Panc1 (cell line): ENCODE data around the gene ZFP36L1. TPM values are rescaled to one million over a fixed set of nuclear protein-coding genes. Genes with fewer than 3 reads are reported as not detected.

ENCODE experiments used
- ATAC-seq: fragments of 200-7000 bp; cut with Tn5 transposase; 2 replicates; pipeline ENCODE4 v1.9.1; 2020; ENCODE audit warnings: mild to moderate bottlenecking, moderate library complexity
- BruUV-seq: library from RNA; stranded (reverse); fragments of 400-500 nt; replicated peaks from 2 replicates; lab custom pipeline; 2021; lab: Mats Ljungman, UMichigan
- CTCF ChIA-PET: fragments of 300-600 bp; sonication (Branson Sonifier 250); formaldehyde crosslinking; loops from one replicate; lab custom pipeline; 2022; ENCODE audit warnings: antibody characterized with exemption; lab: Charles Lee
- POLR2A ChIA-PET: fragments of 300-600 bp; sonication (Branson Sonifier 250); formaldehyde crosslinking; loops from one replicate; lab custom pipeline; 2022; ENCODE audit warnings: antibody characterized with exemption; lab: Charles Lee
- DNase-seq: peaks from one replicate; pipeline ENCODE4 v3.0.0-alpha.2; 2010; ENCODE audit warnings: low read depth, low spot score
- H3K27ac ChIP-seq: 2 replicates; pipeline ENCODE4 v1.5.1; 2011; ENCODE audit warnings: mild to moderate bottlenecking, low read length, inconsistent platforms
- H3K27me3 ChIP-seq: fragments of 200-500 bp; sonication (Bioruptor generic); 2 replicates; pipeline ENCODE4 v1.6.0; 2014; ENCODE audit warnings: low read length, inconsistent platforms; ENCODE audit not compliant: control insufficient read depth, insufficient read depth
- H3K36me3 ChIP-seq: fragments of 200-500 bp; sonication (Bioruptor generic); 2 replicates; pipeline ENCODE4 v1.5.1; 2014; ENCODE audit warnings: inconsistent platforms, mild to moderate bottlenecking, low read length, moderate library complexity; ENCODE audit not compliant: control insufficient read depth, insufficient read depth
- H3K4me1 ChIP-seq: 2 replicates; pipeline ENCODE4 v1.5.1; 2011; ENCODE audit warnings: inconsistent platforms, mild to moderate bottlenecking, low read length, moderate library complexity; ENCODE audit not compliant: control insufficient read depth, insufficient read depth
- H3K4me3 ChIP-seq, 2 experiments: 2 replicates each; pipeline ENCODE4 v1.5.1; 2011 to 2012; ENCODE audit warnings: low read depth in 2 of 2, low read length in 2 of 2, mild to moderate bottlenecking in 2 of 2, inconsistent platforms in 1 of 2, moderate library complexity in 1 of 2
- H3K9me3 ChIP-seq: fragments of 200-500 bp; sonication (Bioruptor generic); 2 replicates; pipeline ENCODE4 v1.5.1; 2014; ENCODE audit warnings: low read depth, mild to moderate bottlenecking, inconsistent platforms, low read length, moderate library complexity; ENCODE audit not compliant: control insufficient read depth, insufficient read depth
- POLR2AphosphoS5 ChIP-seq: IDR thresholded peaks from 2 replicates; pipeline ENCODE4 v1.6.1; 2012; ENCODE audit warnings: mild to moderate bottlenecking, low read depth, low read length, moderate library complexity
- SIN3A ChIP-seq: IDR thresholded peaks from 2 replicates; pipeline ENCODE4 v1.6.1; 2012; ENCODE audit warnings: low read depth, mild to moderate bottlenecking, low read length, moderate library complexity, borderline replicate concordance; ENCODE audit not compliant: insufficient read depth
- TCF7L2 ChIP-seq: IDR thresholded peaks from 2 replicates; pipeline ENCODE4 v1.6.1; 2011; ENCODE audit warnings: mild to moderate bottlenecking, low read depth, low read length, inconsistent platforms
- in situ Hi-C: cut with HindIII; loops from 2 replicates; pipeline ENCODE4 v1.10.0; 2016; ENCODE audit warnings: low sequenced_read_pairs, low pct_unique_long_range_greater_than_20kb
- intact Hi-C: fragments of 100-400 bp; cut with micrococcal nuclease; formaldehyde crosslinking; loops from one replicate; pipeline ENCODE4 v1.10.0; 2022; ENCODE audit not compliant: unreplicated experiment
- total RNA-seq: library from RNA; stranded (reverse); gene quantifications from one replicate; pipeline ENCODE4 v1.2.1, GENCODE V29; 2021; ENCODE audit not compliant: unreplicated experiment
- TF ChIP-seq, protein P1 (sequence below), 2 experiments: IDR thresholded peaks; 2 replicates each; pipeline ENCODE4 v1.6.1; 2011 to 2012; ENCODE audit warnings: low read depth in 2 of 2, control low read depth in 1 of 2, low read length in 1 of 2, mild to moderate bottlenecking in 1 of 2, moderate library complexity in 1 of 2; ENCODE audit not compliant: insufficient read depth in 1 of 2
- TF ChIP-seq, protein P2 (sequence below): fragments of 450-650 bp; IDR thresholded peaks from 2 replicates; pipeline ENCODE4 v1.5.1; 2017; ENCODE audit warnings: mild to moderate bottlenecking

The ZFP36L1 gene
- total RNA-seq, 1 experiment from 2014 or later = 84.9 TPM

DNA sequence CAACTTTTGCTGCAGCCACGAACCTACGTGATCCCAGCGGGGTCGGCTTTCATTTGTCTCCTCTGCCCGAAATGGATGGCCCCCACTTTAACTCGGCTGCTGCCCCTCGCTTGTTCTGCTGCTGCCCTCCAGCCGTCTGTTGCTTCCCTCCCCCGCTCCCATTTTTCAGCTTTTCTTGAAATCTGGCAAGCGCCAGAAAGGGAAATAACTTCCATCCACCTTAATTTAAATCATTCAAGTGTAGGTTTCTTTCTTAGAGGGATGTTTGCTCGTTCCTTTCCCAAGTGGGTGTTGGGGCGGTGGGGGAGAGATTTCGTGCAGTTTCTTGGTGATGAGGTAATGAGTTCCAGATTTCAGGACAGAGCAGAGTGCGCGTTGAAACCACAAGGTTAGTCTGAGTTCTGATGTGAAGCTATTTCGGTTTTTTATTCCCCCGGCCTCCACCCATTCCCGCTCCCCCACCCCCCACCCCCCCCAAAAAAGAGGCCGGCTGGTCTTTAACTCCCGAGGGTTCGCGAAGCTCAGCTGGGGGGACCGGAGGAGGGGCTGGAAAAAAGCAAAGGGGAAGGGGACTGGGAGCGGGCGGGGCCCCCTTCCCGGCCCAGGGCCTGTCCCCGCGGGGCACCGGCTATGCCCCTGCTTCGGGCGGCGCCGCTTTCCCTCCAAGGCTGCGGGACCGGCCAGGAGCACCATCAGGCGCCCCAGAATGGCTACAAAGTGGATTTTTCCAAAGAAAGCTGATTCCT, 2.2 kb upstream of the ZFP36L1 start:
- TF ChIP-seq TCF7L2 (no peak), POLR2AphosphoS5 (no peak), SIN3A (no peak)
- TF ChIP-seq, protein P1, sequence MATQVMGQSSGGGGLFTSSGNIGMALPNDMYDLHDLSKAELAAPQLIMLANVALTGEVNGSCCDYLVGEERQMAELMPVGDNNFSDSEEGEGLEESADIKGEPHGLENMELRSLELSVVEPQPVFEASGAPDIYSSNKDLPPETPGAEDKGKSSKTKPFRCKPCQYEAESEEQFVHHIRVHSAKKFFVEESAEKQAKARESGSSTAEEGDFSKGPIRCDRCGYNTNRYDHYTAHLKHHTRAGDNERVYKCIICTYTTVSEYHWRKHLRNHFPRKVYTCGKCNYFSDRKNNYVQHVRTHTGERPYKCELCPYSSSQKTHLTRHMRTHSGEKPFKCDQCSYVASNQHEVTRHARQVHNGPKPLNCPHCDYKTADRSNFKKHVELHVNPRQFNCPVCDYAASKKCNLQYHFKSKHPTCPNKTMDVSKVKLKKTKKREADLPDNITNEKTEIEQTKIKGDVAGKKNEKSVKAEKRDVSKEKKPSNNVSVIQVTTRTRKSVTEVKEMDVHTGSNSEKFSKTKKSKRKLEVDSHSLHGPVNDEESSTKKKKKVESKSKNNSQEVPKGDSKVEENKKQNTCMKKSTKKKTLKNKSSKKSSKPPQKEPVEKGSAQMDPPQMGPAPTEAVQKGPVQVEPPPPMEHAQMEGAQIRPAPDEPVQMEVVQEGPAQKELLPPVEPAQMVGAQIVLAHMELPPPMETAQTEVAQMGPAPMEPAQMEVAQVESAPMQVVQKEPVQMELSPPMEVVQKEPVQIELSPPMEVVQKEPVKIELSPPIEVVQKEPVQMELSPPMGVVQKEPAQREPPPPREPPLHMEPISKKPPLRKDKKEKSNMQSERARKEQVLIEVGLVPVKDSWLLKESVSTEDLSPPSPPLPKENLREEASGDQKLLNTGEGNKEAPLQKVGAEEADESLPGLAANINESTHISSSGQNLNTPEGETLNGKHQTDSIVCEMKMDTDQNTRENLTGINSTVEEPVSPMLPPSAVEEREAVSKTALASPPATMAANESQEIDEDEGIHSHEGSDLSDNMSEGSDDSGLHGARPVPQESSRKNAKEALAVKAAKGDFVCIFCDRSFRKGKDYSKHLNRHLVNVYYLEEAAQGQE (IDR thresholded peaks at IDR 0.05; ENCODE audit: insufficient read depth in 1 of 2, low read depth in 2 of 2, low read length in 1 of 2) = no peak
- TF ChIP-seq, protein P2, sequence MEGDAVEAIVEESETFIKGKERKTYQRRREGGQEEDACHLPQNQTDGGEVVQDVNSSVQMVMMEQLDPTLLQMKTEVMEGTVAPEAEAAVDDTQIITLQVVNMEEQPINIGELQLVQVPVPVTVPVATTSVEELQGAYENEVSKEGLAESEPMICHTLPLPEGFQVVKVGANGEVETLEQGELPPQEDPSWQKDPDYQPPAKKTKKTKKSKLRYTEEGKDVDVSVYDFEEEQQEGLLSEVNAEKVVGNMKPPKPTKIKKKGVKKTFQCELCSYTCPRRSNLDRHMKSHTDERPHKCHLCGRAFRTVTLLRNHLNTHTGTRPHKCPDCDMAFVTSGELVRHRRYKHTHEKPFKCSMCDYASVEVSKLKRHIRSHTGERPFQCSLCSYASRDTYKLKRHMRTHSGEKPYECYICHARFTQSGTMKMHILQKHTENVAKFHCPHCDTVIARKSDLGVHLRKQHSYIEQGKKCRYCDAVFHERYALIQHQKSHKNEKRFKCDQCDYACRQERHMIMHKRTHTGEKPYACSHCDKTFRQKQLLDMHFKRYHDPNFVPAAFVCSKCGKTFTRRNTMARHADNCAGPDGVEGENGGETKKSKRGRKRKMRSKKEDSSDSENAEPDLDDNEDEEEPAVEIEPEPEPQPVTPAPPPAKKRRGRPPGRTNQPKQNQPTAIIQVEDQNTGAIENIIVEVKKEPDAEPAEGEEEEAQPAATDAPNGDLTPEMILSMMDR = no peak

DNA sequence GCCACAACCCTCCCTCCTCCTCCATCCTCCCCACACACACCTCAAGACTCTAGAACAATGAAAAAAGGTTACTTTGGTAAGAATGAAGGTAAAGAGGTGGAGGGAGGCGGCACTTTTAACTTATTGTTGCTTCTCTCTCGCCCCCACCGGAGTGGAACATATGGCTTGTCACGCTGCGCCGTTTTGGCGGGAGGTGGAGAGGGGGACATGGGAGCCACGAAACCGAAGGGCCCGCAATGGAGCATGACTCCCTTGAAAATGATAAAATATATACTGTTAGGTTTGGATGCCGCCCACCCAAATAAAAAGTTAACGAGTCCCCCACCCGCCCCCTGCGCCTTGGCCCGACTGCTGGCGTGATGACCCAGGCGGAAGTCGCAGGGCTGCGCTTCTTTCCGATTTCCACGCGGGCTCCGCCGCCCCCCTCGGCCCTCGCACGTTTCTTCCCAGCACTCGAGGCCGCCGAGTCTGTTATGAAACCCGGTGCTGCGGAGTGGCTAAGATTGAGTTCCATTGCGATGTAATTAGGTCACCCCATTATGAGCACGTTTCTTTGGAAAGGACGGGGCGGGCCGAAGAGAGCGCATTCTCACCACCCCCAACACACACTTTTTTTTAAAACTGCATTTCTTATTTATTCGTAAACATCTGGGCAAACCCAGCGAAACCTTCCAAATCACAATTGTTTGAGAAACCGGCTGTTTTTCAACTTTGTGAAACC, 1.4 kb upstream of the ZFP36L1 start:
- TF ChIP-seq TCF7L2 (peak; percentile 80), POLR2AphosphoS5 (peak; percentile 56)
- TF ChIP-seq, protein P2 = no peak
- CTCF ChIA-PET = no interaction called here
- H3K36me3 ChIP-seq = peaks cover 16% of the 10 kb centered on the region
- DNase-seq (no peak), ATAC-seq (no peak; the same call in 1 of the 2 replicates)
- intact Hi-C loops (no loop called here), in situ Hi-C loops (no loop called here)
- no peaks in the 10 kb centered on the region for H3K9me3 ChIP-seq
- H3K4me3 ChIP-seq = peak overlapping the region; percentile 84 to 95
- POLR2A ChIA-PET = interaction anchor here (0.7 kb wide), 1 partner anchor 978 kb away, joined by 10 read pairs; no protein-coding TSS in a partner anchor
- no TSS peak for BruUV-seq
- peak overlapping the region; percentile 98 for H3K27ac ChIP-seq
- H3K4me1 ChIP-seq = peaks cover 13% of the 10 kb centered on the region
- no peaks in the 10 kb centered on the region for H3K27me3 ChIP-seq

More for the DNA sequence above, 2.2 kb upstream of the ZFP36L1 start:
- Histone ChIP-seq H3K27ac (peak overlapping the region; percentile 98), H3K4me3 (peak overlapping the region; percentile 84 to 95), H3K9me3 (no peaks in the 10 kb centered on the region), H3K4me1 (peaks cover 10% of the 10 kb centered on the region), H3K27me3 (no peaks in the 10 kb centered on the region), H3K36me3 (peaks cover 16% of the 10 kb centered on the region; the same call in 1 of the 2 replicates)
- in situ Hi-C loops = no loop called here
- DNase-seq = no peak
- intact Hi-C loops = no loop called here
- no TSS peak for BruUV-seq
- CTCF ChIA-PET = no interaction called here
- ATAC-seq = peak; percentile 2; the same call in 1 of the 2 replicates
- POLR2A ChIA-PET = interaction anchor here (0.7 kb wide), 2 partner anchors 39 to 978 kb away, joined by 7 to 10 read pairs; no protein-coding TSS in a partner anchor
